ENCODE measurements around the gene TMEM63C.

DNA sequence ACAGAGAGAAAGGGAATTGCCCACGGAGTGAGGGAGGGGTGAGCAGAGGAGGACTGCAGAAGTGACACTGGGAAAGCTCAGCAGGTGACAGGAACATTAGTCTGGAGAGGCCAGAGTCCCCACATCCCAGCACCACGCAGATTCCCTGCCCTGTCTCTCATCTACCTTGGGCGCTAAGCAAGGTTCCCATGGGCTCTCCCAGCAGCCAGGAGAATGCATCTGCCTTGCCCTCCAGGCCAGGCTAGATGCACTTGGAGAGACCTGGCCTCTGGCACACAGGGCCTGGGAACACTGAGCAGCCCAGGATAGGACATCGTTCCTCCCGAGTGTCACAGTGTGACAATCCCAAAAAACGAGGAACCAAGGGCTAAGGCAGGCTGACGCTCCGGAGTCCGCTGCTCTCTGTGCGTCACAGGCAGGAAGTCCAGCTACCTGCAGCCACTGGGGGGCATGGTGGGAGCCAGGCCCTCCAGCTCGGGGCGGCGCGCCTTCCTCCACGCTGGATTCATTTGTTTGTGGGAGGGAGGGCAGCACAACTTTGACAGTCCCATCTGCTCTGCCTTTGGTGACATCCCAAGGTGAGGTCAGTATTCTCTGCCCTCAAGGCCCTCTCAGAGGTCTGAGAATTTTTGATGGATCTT lies 94.8 kb downstream of the TMEM63C start:
- TF ChIP-seq CTCF (conservative IDR thresholded peaks at IDR 0.05 in 1 of 2, IDR thresholded peaks at IDR 0.05 in 1 of 2; ENCODE audit: extremely low read depth in 1 of 2, insufficient read depth in 1 of 2, low read depth in 1 of 2, low read length in 2 of 2) (no peak), EZH2 (IDR thresholded peaks at IDR 0.05; ENCODE audit: borderline replicate concordance, low read length) (no peak)
